NCI-H345 treated with DMSO at 0.1 percent for 48 hours (cell line): ENCODE data around the gene ZNF217.
"Not testable (repeated sequence)": the region's sequence is repeated elsewhere in the genome, so short reads cannot be mapped to it uniquely, and the experiment has no call there.

Experiments
- DNase-seq: peaks from one replicate; lab custom pipeline; 2025; ENCODE audit not compliant: unreplicated experiment; lab: John Stamatoyannopoulos, UW

Gene ZNF217

GRCh38 chr20:53584550-53584913, 9.1 kb downstream of the ZNF217 start:
- DNase-seq, result not testable (repeated sequence)

GRCh38 chr20:53583660-53584549, 9.7 kb downstream of the ZNF217 start:
- DNase-seq, result not testable (repeated sequence)

- no peak for DNase-seq
Observed at GRCh38 chr20:53582574-53583351, 10.9 kb downstream of the ZNF217 start.

- DNase-seq, result no peak
Observed at GRCh38 chr20:53582251-53582570, 11.4 kb downstream of the ZNF217 start.

GRCh38 chr20:53581444-53582250, 12.0 kb downstream of the ZNF217 start:
- no peak for DNase-seq

GRCh38 chr20:53580376-53581111, 13.1 kb downstream of the ZNF217 start:
- no peak for DNase-seq

- DNase-seq, result no peak
Observed at GRCh38 chr20:53579581-53580375, 13.9 kb downstream of the ZNF217 start.

- DNase-seq, result no peak
Observed at GRCh38 chr20:53579266-53579580, 14.4 kb downstream of the ZNF217 start.

- peak; percentile 68 for DNase-seq
Observed at GRCh38 chr20:53578492-53579222, 15.0 kb downstream of the ZNF217 start.

- no peak for DNase-seq
Observed at GRCh38 chr20:53576586-53577318, 16.9 kb downstream of the ZNF217 start.

- no peak for DNase-seq
Observed at GRCh38 chr20:53576195-53576580, 17.5 kb downstream of the ZNF217 start.

GRCh38 chr20:53575481-53576194, 18.0 kb downstream of the ZNF217 start:
- no peak for DNase-seq

- DNase-seq, result no peak
Observed at GRCh38 chr20:53574819-53575218, 18.8 kb downstream of the ZNF217 start.

- no peak for DNase-seq
Observed at GRCh38 chr20:53574259-53574789, 19.3 kb downstream of the ZNF217 start.

GRCh38 chr20:53571555-53572286, 21.9 kb downstream of the ZNF217 start:
- no peak for DNase-seq

GRCh38 chr20:53570446-53571276, 23.0 kb downstream of the ZNF217 start:
- no peak for DNase-seq
